COLO668 (cell line): ENCODE data around the gene TEX101.
"Not testable (repeated sequence)": the region's sequence is repeated elsewhere in the genome, so short reads cannot be mapped to it uniquely, and the experiment has no call there.

Source experiments
- DNase-seq: peaks from one replicate; lab custom pipeline; 2025; ENCODE audit not compliant: unreplicated experiment; lab: John Stamatoyannopoulos, UW

TEX101 gene

GRCh38 chr19:43416951-43417623 is 2.4 kb downstream of the TEX101 start:
- DNase-seq, result no peak

- DNase-seq, result no peak
Measured at GRCh38 chr19:43420954-43421353, 6.3 kb downstream of the TEX101 start.

GRCh38 chr19:43422000-43422688 is 7.5 kb downstream of the TEX101 start:
- no peak for DNase-seq

- DNase-seq, result no peak
Measured at GRCh38 chr19:43422689-43423066, 8.0 kb downstream of the TEX101 start.

GRCh38 chr19:43423779-43424178 is 9.1 kb downstream of the TEX101 start:
- no peak for DNase-seq

GRCh38 chr19:43425567-43426392 is 11.1 kb downstream of the TEX101 start:
- DNase-seq, result peak; percentile 33

GRCh38 chr19:43429395-43429794 is 14.7 kb downstream of the TEX101 start:
- DNase-seq, result no peak

- DNase-seq, result peak; percentile 5
Measured at GRCh38 chr19:43430142-43430710, 15.5 kb downstream of the TEX101 start.

- DNase-seq, result no peak
Measured at GRCh38 chr19:43430976-43431375, 16.3 kb downstream of the TEX101 start.

- DNase-seq, result no peak
Measured at GRCh38 chr19:43433358-43433673, 18.6 kb downstream of the TEX101 start.

GRCh38 chr19:43433689-43434088 is 19.0 kb downstream of the TEX101 start:
- no peak for DNase-seq

- DNase-seq, result no peak
Measured at GRCh38 chr19:43435775-43436174, 21.1 kb downstream of the TEX101 start.

GRCh38 chr19:43437284-43437683 is 22.6 kb downstream of the TEX101 start:
- DNase-seq, result not testable (repeated sequence)

GRCh38 chr19:43437712-43438111 is 23.0 kb downstream of the TEX101 start:
- no peak for DNase-seq

- DNase-seq, result peak; percentile 28
Measured at GRCh38 chr19:43438291-43439031, 23.8 kb downstream of the TEX101 start.

- no peak for DNase-seq
Measured at GRCh38 chr19:43439032-43439708, 24.5 kb downstream of the TEX101 start.

- no peak for DNase-seq
Measured at GRCh38 chr19:43439709-43440063, 25.0 kb downstream of the TEX101 start.

- no peak for DNase-seq
Measured at GRCh38 chr19:43441716-43442115, 27.0 kb downstream of the TEX101 start.

GRCh38 chr19:43444091-43444490 is 29.4 kb downstream of the TEX101 start:
- not testable (repeated sequence) for DNase-seq

- no peak for DNase-seq
Measured at GRCh38 chr19:43444531-43445287, 30.0 kb downstream of the TEX101 start.
